ENCODE results near the gene RND1. TPM values are rescaled to one million over a fixed set of nuclear protein-coding genes. Genes with fewer than 3 reads are reported as not detected.
A peak's percentile ranks its signal among the peaks of the same experiment; 100 is the strongest.

Gene RND1
- total RNA-seq, 2 donors from 2014 or later: 2.1 to 8.6 TPM

- ATAC-seq (peak; percentile 31), DNase-seq (peak; percentile 61 to 71)
Measured at GRCh38 chr12:48816143-48816854, 49.4 kb downstream of the RND1 start.

GRCh38 chr12:48815126-48816110, 50.3 kb downstream of the RND1 start:
- DNase-seq: peak; percentile 82 to 88
- intact Hi-C loops (cut with DNase I, micrococcal nuclease): no loop called here
- peak; percentile 77 for ATAC-seq

More at GRCh38 chr12:48816143-48816854, 49.4 kb downstream of the RND1 start:
- intact Hi-C loops (cut with DNase I, micrococcal nuclease): no loop called here

GRCh38 chr12:48814262-48815125, 51.2 kb downstream of the RND1 start:
- DNase-seq (peak; percentile 81 to 93), ATAC-seq (peak; percentile 72)
- intact Hi-C loops (cut with DNase I, micrococcal nuclease): no loop called here

GRCh38 chr12:48813465-48814261, 52.0 kb downstream of the RND1 start:
- no peak for DNase-seq

GRCh38 chr12:48812389-48812788, 53.3 kb downstream of the RND1 start:
- intact Hi-C loops (cut with DNase I, micrococcal nuclease): no loop called here
- no peak for ATAC-seq
- no peak for DNase-seq

More at GRCh38 chr12:48813465-48814261, 52.0 kb downstream of the RND1 start:
- intact Hi-C loops (cut with DNase I, micrococcal nuclease): no loop called here
- ATAC-seq: no peak

GRCh38 chr12:48811437-48812090, 54.1 kb downstream of the RND1 start:
- intact Hi-C loops (cut with DNase I, micrococcal nuclease): no loop called here
- ATAC-seq (no peak), DNase-seq (no peak)

GRCh38 chr12:48810903-48811431, 54.7 kb downstream of the RND1 start:
- DNase-seq: no peak
- ATAC-seq: no peak
- intact Hi-C loops (cut with DNase I, micrococcal nuclease): no loop called here

GRCh38 chr12:48807981-48808380, 57.7 kb downstream of the RND1 start:
- no peak for ATAC-seq
- no peak for DNase-seq
- intact Hi-C loops (cut with DNase I, micrococcal nuclease): no loop called here

Other genes with a start within 250 kb of the RND1 start
- gene KANSL2, start 183.6 kb downstream of the RND1 start, total RNA-seq: 10 to 100 TPM; 16.9 to 19.9 TPM
- gene CCNT1, start 149.2 kb downstream of the RND1 start, total RNA-seq: 10 to 100 TPM; 24.8 to 28.4 TPM
- gene ADCY6, start 76.8 kb downstream of the RND1 start, total RNA-seq: 100 to 1,000 TPM; 103 to 130 TPM
- gene CACNB3, start 47.4 kb downstream of the RND1 start, total RNA-seq: 10 to 100 TPM; 36.0 to 47.9 TPM
- 10 to 100 TPM; 74.6 to 79.8 TPM for gene DDX23, start 13.7 kb downstream of the RND1 start, total RNA-seq
- gene FKBP11, start 59.6 kb upstream of the RND1 start, total RNA-seq: 10 to 100 TPM; 21.3 to 26.9 TPM
- 100 to 1,000 TPM; 271 to 304 TPM for gene ARF3, start 91.6 kb upstream of the RND1 start, total RNA-seq
- under 1 TPM; 0.15 to 0.61 TPM for gene WNT10B, start 105.9 kb upstream of the RND1 start, total RNA-seq
- not detected for gene WNT1, start 112.5 kb upstream of the RND1 start, total RNA-seq
- under 1 TPM in 1 of 2 donors, not detected in 1; 0.06 TPM for gene DDN, start 133.5 kb upstream of the RND1 start, total RNA-seq
- 10 to 100 TPM; 52.0 to 53.9 TPM for gene PRKAG1, start 152.9 kb upstream of the RND1 start, total RNA-seq
- 10 to 100 TPM; 68.8 to 82.8 TPM for gene KMT2D, start 194.9 kb upstream of the RND1 start, total RNA-seq
- gene RHEBL1, start 204.1 kb upstream of the RND1 start, total RNA-seq: not detected
- gene DHH, start 228.9 kb upstream of the RND1 start, total RNA-seq: under 1 TPM; 0.31 to 0.50 TPM
- 10 to 100 TPM; 44.7 to 49.6 TPM for gene LMBR1L, start 245.0 kb upstream of the RND1 start, total RNA-seq